Loucy (cell line): ENCODE measurements around the gene INTS11.

ENCODE experiments used
- CTCF ChIP-seq: fragments of 200-600 bp; sonication (generic); conservative IDR thresholded peaks from 2 replicates; pipeline ENCODE4 v1.5.1; 2014; ENCODE audit warnings: mild to moderate bottlenecking, antibody characterized with exemption, low read length
- EZH2phosphoT487 ChIP-seq: fragments of 200-600 bp; IDR thresholded peaks from 2 replicates; pipeline ENCODE4 v1.6.1; 2018; ENCODE audit warnings: antibody characterized with exemption, mild to moderate bottlenecking, moderate library complexity, borderline replicate concordance

GRCh38 chr1:1360506-1361169 is 36.2 kb upstream of the INTS11 start:
- TF ChIP-seq CTCF (no peak), EZH2phosphoT487 (no peak)
